HCT116 (cell line): ENCODE measurements around the gene CES3. TPM values are rescaled to one million over a fixed set of nuclear protein-coding genes. Genes with fewer than 3 reads are reported as not detected.
A peak's percentile ranks its signal among the peaks of the same experiment; 100 is the strongest.

ENCODE experiments used
- ATAC-seq: fragments of 200-7000 bp; cut with Tn5 transposase; 2 replicates; pipeline ENCODE4 v1.9.1; 2020; ENCODE audit warnings: mild to moderate bottlenecking, moderate library complexity
- BruUV-seq: library from RNA; stranded (reverse); fragments of 400-500 nt; replicated peaks from 2 replicates; lab custom pipeline; 2021; lab: Mats Ljungman, UMichigan
- CTCF ChIA-PET: fragments of 300-600 bp; sonication (Branson Sonifier 250); formaldehyde crosslinking; loops from one replicate; lab custom pipeline; 2021; ENCODE audit warnings: antibody characterized with exemption; lab: Charles Lee
- POLR2A ChIA-PET: fragments of 300-600, 350-600 bp; sonication (Branson Sonifier 250); formaldehyde crosslinking; loops from one replicate; lab custom pipeline; 2021; ENCODE audit warnings: antibody characterized with exemption; lab: Charles Lee
- RAD21 ChIA-PET, 2 experiments: fragments of 300-600 bp; sonication (Branson Sonifier 250); formaldehyde crosslinking; loops; one replicate each; lab custom pipeline; 2023; ENCODE audit warnings: low total read pairs in 2 of 2; ENCODE audit not compliant: uncharacterized antibody in 2 of 2, unreplicated experiment in 2 of 2, low non-redundant PET in 1 of 2; lab: Charles Lee
- DNase-seq: peaks from one replicate; pipeline ENCODE4 v3.0.0-alpha.2; 2010; ENCODE audit warnings: low read depth, low spot score
- H2AFZ ChIP-seq: fragments of 200-600 bp; shearing (Covaris generic), sonication (generic); 2 replicates; pipeline ENCODE4 v1.6.1; 2017; ENCODE audit warnings: low read depth, mixed run types, mixed read lengths, antibody characterized with exemption, low read length; ENCODE audit not compliant: poor library complexity, severe bottlenecking
- H3K27ac ChIP-seq: 2 replicates; pipeline ENCODE4 v1.5.1; 2012; ENCODE audit warnings: low read depth, low read length
- H3K27me3 ChIP-seq: fragments of 200-600 bp; sonication (generic); 2 replicates; pipeline ENCODE4 v1.6.1; 2016; ENCODE audit warnings: mixed run types, low read length, mixed read lengths; ENCODE audit not compliant: insufficient read depth
- H3K36me3 ChIP-seq, 2 experiments: fragments of 200-500 bp in 1 of 2; fragments of 200-600 bp in 1 of 2; sonication (Bioruptor generic) in 1 of 2; sonication (generic) in 1 of 2; 2 replicates each; pipeline versions ENCODE4 v1.5.1 to v1.6.1; 2014 to 2016; ENCODE audit warnings: low read length in 2 of 2, inconsistent platforms in 1 of 2, mixed read lengths in 1 of 2, mixed run types in 1 of 2; ENCODE audit not compliant: insufficient read depth in 2 of 2, control insufficient read depth in 1 of 2
- H3K4me1 ChIP-seq, 2 experiments: fragments of 200-600 bp in 1 of 2; sonication (generic) in 1 of 2; 2 replicates each; pipeline versions ENCODE4 v1.5.1 to v1.6.1; 2012 to 2017; ENCODE audit warnings: low read length in 2 of 2, inconsistent platforms in 1 of 2, mild to moderate bottlenecking in 1 of 2, mixed read lengths in 1 of 2, mixed run types in 1 of 2, moderate library complexity in 1 of 2; ENCODE audit not compliant: insufficient read depth in 2 of 2, control insufficient read depth in 1 of 2
- H3K4me2 ChIP-seq: fragments of 200-600 bp; sonication (generic); 2 replicates; pipeline ENCODE4 v1.6.1; 2017; ENCODE audit warnings: mixed run types, low read length, mixed read lengths
- H3K4me3 ChIP-seq, 2 experiments: fragments of 200-600 bp in 1 of 2; sonication (generic) in 1 of 2; replicated peaks in 1 of 2; 2 replicates each; pipeline ENCODE4 v1.5.1; 2011 to 2016; ENCODE audit warnings: low read length in 2 of 2, control low read depth in 1 of 2, low read depth in 1 of 2, mild to moderate bottlenecking in 1 of 2, mixed read lengths in 1 of 2, mixed run types in 1 of 2
- H3K79me2 ChIP-seq: fragments of 200-600 bp; sonication (generic); 2 replicates; pipeline ENCODE4 v1.6.1; 2017; ENCODE audit warnings: mild to moderate bottlenecking, mixed run types, low read length, moderate library complexity, mixed read lengths; ENCODE audit not compliant: insufficient read depth
- H3K9ac ChIP-seq: fragments of 200-600 bp; sonication (generic); 2 replicates; pipeline ENCODE4 v1.6.1; 2016; ENCODE audit warnings: low read length, mixed read lengths
- H3K9me2 ChIP-seq: fragments of 200-600 bp; sonication (generic), shearing (Covaris generic); 2 replicates; pipeline ENCODE4 v1.6.1; 2017; ENCODE audit warnings: mixed run types, mild to moderate bottlenecking, moderate library complexity; ENCODE audit not compliant: insufficient read depth
- H3K9me3 ChIP-seq, 2 experiments: fragments of 200-500 bp in 1 of 2; fragments of 200-600 bp in 1 of 2; sonication (Bioruptor generic) in 1 of 2; sonication (generic) in 1 of 2; 2 replicates each; pipeline ENCODE4 v1.6.1; 2014 to 2017; ENCODE audit warnings: low read length in 2 of 2, mixed read lengths in 2 of 2, inconsistent platforms in 1 of 2, low read depth in 1 of 2, mild to moderate bottlenecking in 1 of 2, mixed run types in 1 of 2, moderate library complexity in 1 of 2; ENCODE audit not compliant: control insufficient read depth in 1 of 2, insufficient read depth in 1 of 2
- H4K20me1 ChIP-seq: fragments of 200-600 bp; sonication (generic), shearing (Covaris generic); 2 replicates; pipeline ENCODE4 v1.6.1; 2017; ENCODE audit warnings: mixed run types, mild to moderate bottlenecking, moderate library complexity; ENCODE audit not compliant: insufficient read depth
- CEBPB ChIP-seq: IDR thresholded peaks from 2 replicates; pipeline ENCODE4 v1.6.1; 2012; ENCODE audit warnings: low read depth
- CTCF ChIP-seq, 3 experiments: fragments of 200-600 bp in 1 of 3; sonication (generic) in 1 of 3; IDR thresholded peaks in 2 of 3; conservative IDR thresholded peaks in 1 of 3; 2 replicates each; pipeline ENCODE4 v1.5.1; 2012 to 2017; ENCODE audit warnings: low read depth in 2 of 3, low read length in 2 of 3, antibody characterized with exemption in 1 of 3, borderline replicate concordance in 1 of 3, control low read depth in 1 of 3, mild to moderate bottlenecking in 1 of 3, mixed read lengths in 1 of 3, mixed run types in 1 of 3, moderate library complexity in 1 of 3; ENCODE audit not compliant: insufficient read depth in 1 of 3
- EZH2 ChIP-seq: fragments of 200-600 bp; sonication (generic); IDR thresholded peaks from 2 replicates; pipeline ENCODE4 v1.6.1; 2017; ENCODE audit warnings: antibody characterized with exemption, mixed run types
- JUND ChIP-seq: IDR thresholded peaks from 2 replicates; pipeline ENCODE4 v1.6.1; 2012
- POLR2A ChIP-seq: IDR thresholded peaks from 2 replicates; pipeline ENCODE4 v1.7.0; 2011; ENCODE audit warnings: borderline replicate concordance; ENCODE audit not compliant: insufficient read depth, insufficient read length; ENCODE audit errors: extremely low read depth
- YY1 ChIP-seq: IDR thresholded peaks from 2 replicates; pipeline ENCODE4 v1.6.1; 2011; ENCODE audit warnings: low read length, low read depth, moderate library complexity, mild to moderate bottlenecking; ENCODE audit not compliant: insufficient replicate concordance; ENCODE audit errors: extremely low read depth
- intact Hi-C: fragments of 100-400 bp; cut with micrococcal nuclease; formaldehyde crosslinking; loops from 2 replicates; pipeline ENCODE4 v1.10.0; 2022
- total RNA-seq: library from RNA; stranded (reverse); gene quantifications from one replicate; pipeline ENCODE4 v1.2.1, GENCODE V29; 2021; ENCODE audit not compliant: unreplicated experiment
- TF ChIP-seq, protein P1 (sequence below): IDR thresholded peaks from 2 replicates; pipeline ENCODE4 v1.6.1; 2012
- TF ChIP-seq, protein P2 (sequence below): IDR thresholded peaks from 2 replicates; pipeline ENCODE4 v1.6.1; 2012; ENCODE audit warnings: low read depth

Gene CES3
- total RNA-seq, 1 experiment from 2014 or later, result 10.8 TPM

- Histone ChIP-seq H3K4me1 (peaks cover 21 to 63% of the 10 kb centered on the region in 2 experiments), H3K9me3 (no peaks in the 10 kb centered on the region), H4K20me1 (no peaks in the 10 kb centered on the region), H3K36me3 (peaks cover 0 to 7% of the 10 kb centered on the region in 2 experiments; a peak in 1 of 4 replicates), H3K4me3 (no peak overlapping the region)
- intact Hi-C loops, result loop anchor here (1.0 kb wide), 1 partner anchor 34 kb away; no protein-coding TSS in a partner anchor
- CTCF ChIA-PET, result interaction anchor here (1.1 to 2.8 kb wide), 12 partner anchors 14 to 524 kb away, joined by 3 to 32 read pairs (median 3); partner anchors contain the start of genes CES3 and PDP2
- no peak for DNase-seq
- TF ChIP-seq, protein P1, sequence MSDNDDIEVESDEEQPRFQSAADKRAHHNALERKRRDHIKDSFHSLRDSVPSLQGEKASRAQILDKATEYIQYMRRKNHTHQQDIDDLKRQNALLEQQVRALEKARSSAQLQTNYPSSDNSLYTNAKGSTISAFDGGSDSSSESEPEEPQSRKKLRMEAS, result 0 out of 2 replicates have a peak, but pooled peaks have one; percentile 8
- TF ChIP-seq CTCF (IDR thresholded peaks at IDR 0.05 in 2 of 3, conservative IDR thresholded peaks at IDR 0.05 in 1 of 3; ENCODE audit: borderline replicate concordance in 1 of 3, insufficient read depth in 1 of 3, low read depth in 2 of 3, low read length in 2 of 3), result peak in 2 of 3 experiments; percentile 57 to 61; a peak in 5 of 6 replicates
- no peak for TF ChIP-seq EZH2
- TF ChIP-seq, all 23 proteins: peak for 2
- ChIA-PET RAD21 (interaction anchor here (0.7 to 1.4 kb wide), 3 partner anchors 19 to 33 kb away, joined by 4 to 6 read pairs (median 5); no protein-coding TSS in a partner anchor), POLR2A (no interaction called here)
- Histone ChIP-seq H3K27ac (0 out of 2 replicates have a peak overlapping the region, but pooled peaks have one; percentile 22), H3K9ac (no peak overlapping the region), H3K27me3 (no peaks in the 10 kb centered on the region), H2AFZ (no peak overlapping the region), H3K4me2 (peak overlapping the region; percentile 45), H3K9me2 (no peaks in the 10 kb centered on the region), H3K79me2 (peaks cover 19% of the 10 kb centered on the region)
- no TSS peak for BruUV-seq
- ATAC-seq, result peak; percentile 39
Observed at GRCh38 chr16:66928702-66929388, 32.2 kb upstream of the CES3 start.

GRCh38 chr16:66930189-66930588 lies 30.9 kb upstream of the CES3 start:
- Histone ChIP-seq H4K20me1 (no peaks in the 10 kb centered on the region), H2AFZ (no peak overlapping the region), H3K4me1 (peaks cover 18 to 59% of the 10 kb centered on the region in 2 experiments), H3K79me2 (peaks cover 32% of the 10 kb centered on the region), H3K9me3 (no peaks in the 10 kb centered on the region), H3K36me3 (peaks cover 0 to 7% of the 10 kb centered on the region in 2 experiments; a peak in 1 of 4 replicates), H3K4me2 (no peak overlapping the region), H3K4me3 (no peak overlapping the region), H3K9ac (no peak overlapping the region), H3K9me2 (no peaks in the 10 kb centered on the region), H3K27me3 (no peaks in the 10 kb centered on the region), H3K27ac (no peak overlapping the region)
- ChIA-PET CTCF (no interaction called here), RAD21 (no interaction called here), POLR2A (no interaction called here)
- intact Hi-C loops, result no loop called here
- BruUV-seq, result no TSS peak
- no peak for ATAC-seq
- no peak for DNase-seq
- TF ChIP-seq POLR2A, result no peak
- TF ChIP-seq, protein P2, sequence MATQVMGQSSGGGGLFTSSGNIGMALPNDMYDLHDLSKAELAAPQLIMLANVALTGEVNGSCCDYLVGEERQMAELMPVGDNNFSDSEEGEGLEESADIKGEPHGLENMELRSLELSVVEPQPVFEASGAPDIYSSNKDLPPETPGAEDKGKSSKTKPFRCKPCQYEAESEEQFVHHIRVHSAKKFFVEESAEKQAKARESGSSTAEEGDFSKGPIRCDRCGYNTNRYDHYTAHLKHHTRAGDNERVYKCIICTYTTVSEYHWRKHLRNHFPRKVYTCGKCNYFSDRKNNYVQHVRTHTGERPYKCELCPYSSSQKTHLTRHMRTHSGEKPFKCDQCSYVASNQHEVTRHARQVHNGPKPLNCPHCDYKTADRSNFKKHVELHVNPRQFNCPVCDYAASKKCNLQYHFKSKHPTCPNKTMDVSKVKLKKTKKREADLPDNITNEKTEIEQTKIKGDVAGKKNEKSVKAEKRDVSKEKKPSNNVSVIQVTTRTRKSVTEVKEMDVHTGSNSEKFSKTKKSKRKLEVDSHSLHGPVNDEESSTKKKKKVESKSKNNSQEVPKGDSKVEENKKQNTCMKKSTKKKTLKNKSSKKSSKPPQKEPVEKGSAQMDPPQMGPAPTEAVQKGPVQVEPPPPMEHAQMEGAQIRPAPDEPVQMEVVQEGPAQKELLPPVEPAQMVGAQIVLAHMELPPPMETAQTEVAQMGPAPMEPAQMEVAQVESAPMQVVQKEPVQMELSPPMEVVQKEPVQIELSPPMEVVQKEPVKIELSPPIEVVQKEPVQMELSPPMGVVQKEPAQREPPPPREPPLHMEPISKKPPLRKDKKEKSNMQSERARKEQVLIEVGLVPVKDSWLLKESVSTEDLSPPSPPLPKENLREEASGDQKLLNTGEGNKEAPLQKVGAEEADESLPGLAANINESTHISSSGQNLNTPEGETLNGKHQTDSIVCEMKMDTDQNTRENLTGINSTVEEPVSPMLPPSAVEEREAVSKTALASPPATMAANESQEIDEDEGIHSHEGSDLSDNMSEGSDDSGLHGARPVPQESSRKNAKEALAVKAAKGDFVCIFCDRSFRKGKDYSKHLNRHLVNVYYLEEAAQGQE, result no peak
- no peak for TF ChIP-seq CTCF (IDR thresholded peaks at IDR 0.05 in 2 of 3, conservative IDR thresholded peaks at IDR 0.05 in 1 of 3; ENCODE audit: borderline replicate concordance in 1 of 3, insufficient read depth in 1 of 3, low read depth in 2 of 3, low read length in 2 of 3)
- TF ChIP-seq JUND, result no peak
- no peak for TF ChIP-seq EZH2
- TF ChIP-seq CEBPB, result no peak
- TF ChIP-seq YY1, result no peak
